H9 (cell line): Measurements from ENCODE around the gene FSIP1. TPM values are rescaled to one million over a fixed set of nuclear protein-coding genes. Genes with fewer than 3 reads are reported as not detected.

Experiments
- DNase-seq: peaks from one replicate; pipeline ENCODE4 v3.0.0-alpha.2; 2017
- H2AFZ ChIP-seq: one replicate; pipeline ENCODE4 v1.6.1; 2013; ENCODE audit warnings: mild to moderate bottlenecking, low read length, control low read depth, moderate library complexity
- H2AK5ac ChIP-seq: 2 replicates; pipeline ENCODE4 v1.6.1; 2013; ENCODE audit warnings: low read length, control low read depth, mixed read lengths; ENCODE audit not compliant: insufficient read length
- H2BK120ac ChIP-seq: one replicate; pipeline ENCODE4 v1.6.1; 2013; ENCODE audit warnings: low read depth, mild to moderate bottlenecking, low read length, control low read depth, inconsistent platforms; ENCODE audit not compliant: poor library complexity, severe bottlenecking
- H2BK12ac ChIP-seq: 2 replicates; pipeline ENCODE4 v1.6.1; 2013; ENCODE audit warnings: low read length, control low read depth, mixed read lengths, low read depth; ENCODE audit not compliant: insufficient read length
- H2BK15ac ChIP-seq: 2 replicates; pipeline ENCODE4 v1.6.1; 2013; ENCODE audit warnings: low read depth, low read length, control low read depth
- H2BK20ac ChIP-seq: one replicate; pipeline ENCODE4 v1.6.1; 2013; ENCODE audit warnings: low read depth, mild to moderate bottlenecking, low read length, control low read depth, inconsistent platforms; ENCODE audit not compliant: poor library complexity, severe bottlenecking
- H2BK5ac ChIP-seq: 2 replicates; pipeline ENCODE4 v1.6.1; 2013; ENCODE audit warnings: low read length, control low read depth, mixed read lengths; ENCODE audit not compliant: insufficient read length
- H3K14ac ChIP-seq: 2 replicates; pipeline ENCODE4 v1.6.1; 2013; ENCODE audit warnings: low read length, control low read depth; ENCODE audit not compliant: insufficient read depth
- H3K18ac ChIP-seq: 2 replicates; pipeline ENCODE4 v1.6.1; 2013; ENCODE audit warnings: low read depth, mild to moderate bottlenecking, mixed read lengths, low read length, control low read depth; ENCODE audit not compliant: insufficient read length
- H3K23ac ChIP-seq: 2 replicates; pipeline ENCODE4 v1.6.1; 2013; ENCODE audit warnings: low read length, control low read depth, mixed read lengths, low read depth; ENCODE audit not compliant: insufficient read length
- H3K23me2 ChIP-seq: 2 replicates; pipeline ENCODE4 v1.6.1; 2013; ENCODE audit warnings: low read depth, mild to moderate bottlenecking, mixed read lengths, low read length, control low read depth; ENCODE audit not compliant: insufficient read length, poor library complexity, severe bottlenecking
- H3K27ac ChIP-seq: 2 replicates; pipeline ENCODE4 v1.5.1; 2013; ENCODE audit warnings: low read length, control low read depth, mixed read lengths, low read depth; ENCODE audit not compliant: insufficient read length
- H3K27me3 ChIP-seq: 2 replicates; pipeline ENCODE4 v1.6.1; 2013; ENCODE audit warnings: low read length, control low read depth, inconsistent platforms; ENCODE audit not compliant: insufficient read depth
- H3K4ac ChIP-seq: 2 replicates; pipeline ENCODE4 v1.6.1; 2013; ENCODE audit warnings: low read depth, mild to moderate bottlenecking, control low read depth, inconsistent platforms, low read length, moderate library complexity
- H3K4me1 ChIP-seq: 2 replicates; pipeline ENCODE4 v1.6.1; 2013; ENCODE audit warnings: low read length, control low read depth, inconsistent platforms; ENCODE audit not compliant: insufficient read depth
- H3K4me2 ChIP-seq: 2 replicates; pipeline ENCODE4 v1.6.1; 2013; ENCODE audit warnings: low read length, control low read depth, mixed read lengths; ENCODE audit not compliant: insufficient read length, insufficient read depth
- H3K56ac ChIP-seq: 2 replicates; pipeline ENCODE4 v1.6.1; 2013; ENCODE audit warnings: low read depth, mild to moderate bottlenecking, mixed read lengths, low read length, control low read depth; ENCODE audit not compliant: insufficient read length
- H3K79me1 ChIP-seq: 2 replicates; pipeline ENCODE4 v1.6.1; 2013; ENCODE audit warnings: low read depth, mild to moderate bottlenecking, moderate library complexity, low read length, control low read depth, inconsistent platforms; ENCODE audit not compliant: insufficient read depth, poor library complexity, severe bottlenecking
- H3K79me2 ChIP-seq: 2 replicates; pipeline ENCODE4 v1.6.1; 2013; ENCODE audit warnings: low read length, control low read depth, inconsistent platforms; ENCODE audit not compliant: insufficient read depth
- H3K9ac ChIP-seq: 2 replicates; pipeline ENCODE4 v1.6.1; 2013; ENCODE audit warnings: low read length, control low read depth, mixed read lengths; ENCODE audit not compliant: insufficient read length; ENCODE audit errors: extremely low read depth
- H3K9me3 ChIP-seq: one replicate; pipeline ENCODE4 v1.6.1; 2013; ENCODE audit warnings: low read depth, low read length, inconsistent platforms; ENCODE audit not compliant: control insufficient read depth
- H3T11ph ChIP-seq: one replicate; pipeline ENCODE4 v1.6.1; 2013; ENCODE audit warnings: mild to moderate bottlenecking, low read length, control low read depth, inconsistent platforms
- H4K20me1 ChIP-seq: one replicate; pipeline ENCODE4 v1.6.1; 2013; ENCODE audit not compliant: control insufficient read depth, insufficient read length, insufficient read depth
- H4K5ac ChIP-seq: 2 replicates; pipeline ENCODE4 v1.6.1; 2013; ENCODE audit warnings: low read depth, mild to moderate bottlenecking, mixed read lengths, low read length, control low read depth; ENCODE audit not compliant: insufficient read length
- H4K8ac ChIP-seq: replicated peaks from 2 replicates; pipeline ENCODE4 v1.6.1; 2013; ENCODE audit warnings: low read length, control low read depth, mixed read lengths, low read depth; ENCODE audit not compliant: insufficient read length
- H4K91ac ChIP-seq: 2 replicates; pipeline ENCODE4 v1.6.1; 2013; ENCODE audit warnings: low read depth, mild to moderate bottlenecking, moderate library complexity, mixed read lengths, low read length, control low read depth; ENCODE audit not compliant: insufficient read length
- H3K27ac Mint-ChIP-seq, 3 experiments: 2 replicates in 2 of 3; 3 replicates in 1 of 3; pipeline ENCODE4 v1.8.0; 2020 to 2021; ENCODE audit warnings: mixed read lengths in 3 of 3, mild to moderate bottlenecking in 1 of 3, moderate library complexity in 1 of 3
- H3K27me3 Mint-ChIP-seq: 2 replicates; pipeline ENCODE4 v1.8.0; 2021; ENCODE audit warnings: low read depth, mild to moderate bottlenecking, moderate library complexity, mixed read lengths
- H3K36me3 Mint-ChIP-seq, 3 experiments: 2 replicates in 2 of 3; 3 replicates in 1 of 3; pipeline ENCODE4 v1.8.0; 2020 to 2021; ENCODE audit warnings: low read depth in 3 of 3, mixed read lengths in 3 of 3; ENCODE audit not compliant: insufficient read depth in 1 of 3
- H3K4me1 Mint-ChIP-seq, 2 experiments: 2 replicates each; pipeline ENCODE4 v1.8.0; 2020; ENCODE audit warnings: mixed read lengths in 2 of 2
- H3K4me3 Mint-ChIP-seq, 2 experiments: 2 replicates in 1 of 2; 3 replicates in 1 of 2; pipeline ENCODE4 v1.8.0; 2020 to 2021; ENCODE audit warnings: mild to moderate bottlenecking in 2 of 2, mixed read lengths in 2 of 2, moderate library complexity in 1 of 2
- H3K9me3 Mint-ChIP-seq, 2 experiments: 2 replicates in 1 of 2; 3 replicates in 1 of 2; pipeline ENCODE4 v1.8.0; 2020; ENCODE audit warnings: mild to moderate bottlenecking in 2 of 2, mixed read lengths in 2 of 2, moderate library complexity in 1 of 2
- WGBS: extraction: QIAGEN DNeasy Blood & Tissue Kit; methylation state at CpG from one replicate; pipeline ENCODE4 v1.1.7; 2013; ENCODE audit warnings: missing lambda C conversion rate, low lambda C conversion rate, mixed read lengths; ENCODE audit not compliant: insufficient read length; ENCODE audit errors: extremely low coverage; 5-methylcytosine and 5-hydroxymethylcytosine counted together
- total RNA-seq: library from RNA; stranded (reverse); gene quantifications from 2 replicates; pipeline ENCODE4 v1.2.1, GENCODE V29; 2021
- TF ChIP-seq, protein P1 (sequence below): fragments of 200-600 bp; sonication (generic); conservative IDR thresholded peaks from 3 replicates; pipeline ENCODE4 v1.8.0; 2021; ENCODE audit warnings: antibody characterized with exemption, mild to moderate bottlenecking

The FSIP1 gene
- total RNA-seq, 1 experiment from 2014 or later: 0.96 TPM

DNA sequence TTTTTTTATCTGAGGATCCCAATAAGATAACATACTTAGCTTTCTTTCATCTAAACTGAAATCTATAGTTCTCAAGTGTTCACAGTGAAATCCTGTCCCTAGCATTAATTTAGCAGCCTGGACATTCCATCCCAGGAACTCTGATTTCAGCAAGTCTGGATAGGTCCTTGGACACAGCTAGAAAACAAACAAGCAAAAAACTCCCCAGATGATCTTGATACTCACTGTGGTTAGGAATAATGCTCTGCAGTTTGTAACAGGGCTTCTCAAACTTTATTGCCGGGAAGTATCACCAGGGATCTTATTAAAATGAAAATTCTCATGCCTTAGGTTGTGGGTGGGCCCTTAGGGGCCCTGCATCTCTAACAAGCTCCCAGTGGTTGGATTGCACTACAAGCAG lies 177.5 kb downstream of the FSIP1 start:
- no peak overlapping the region for H4K5ac ChIP-seq
- no peaks in the 10 kb centered on the region for H3K9me3 ChIP-seq
- H3K79me2 ChIP-seq: no peaks in the 10 kb centered on the region
- DNase-seq: no peak
- no peak overlapping the region for H3K18ac ChIP-seq
- Mint-ChIP-seq H3K36me3 (0 out of 7 replicates have a peak, but pooled peaks cover 0 to 1% (median 0%) of the 10 kb centered on the region in 3 experiments), H3K27ac (no peak overlapping the region), H3K4me1 (no peaks in the 10 kb centered on the region), H3K9me3 (peaks cover 1 to 2% of the 10 kb centered on the region in 2 experiments; a peak in 4 of 5 replicates), H3K27me3 (no peaks in the 10 kb centered on the region), H3K4me3 (no peak overlapping the region)
- H3K4ac ChIP-seq: no peak overlapping the region
- H2BK5ac ChIP-seq: no peak overlapping the region
- H3K23me2 ChIP-seq: no peaks in the 10 kb centered on the region
- no peak overlapping the region for H2BK12ac ChIP-seq
- no peak overlapping the region for H3K23ac ChIP-seq
- no peaks in the 10 kb centered on the region for H4K20me1 ChIP-seq
- H2BK15ac ChIP-seq: no peak overlapping the region
- H4K8ac ChIP-seq: no peak overlapping the region
- H4K91ac ChIP-seq: no peak overlapping the region
- no peak overlapping the region for H2BK120ac ChIP-seq
- no peak overlapping the region for H3K4me2 ChIP-seq
- no peak overlapping the region for H2BK20ac ChIP-seq
- no peak overlapping the region for H3K9ac ChIP-seq
- H2AFZ ChIP-seq: no peak overlapping the region
- no peak overlapping the region for H3K27ac ChIP-seq
- no peaks in the 10 kb centered on the region; the same call in 1 of the 2 replicates for H3K27me3 ChIP-seq
- H3K79me1 ChIP-seq: no peaks in the 10 kb centered on the region
- WGBS: no CpG with 5 or more reads among the region's 1 CpG
- no peak overlapping the region for H2AK5ac ChIP-seq
- TF ChIP-seq, protein P1, sequence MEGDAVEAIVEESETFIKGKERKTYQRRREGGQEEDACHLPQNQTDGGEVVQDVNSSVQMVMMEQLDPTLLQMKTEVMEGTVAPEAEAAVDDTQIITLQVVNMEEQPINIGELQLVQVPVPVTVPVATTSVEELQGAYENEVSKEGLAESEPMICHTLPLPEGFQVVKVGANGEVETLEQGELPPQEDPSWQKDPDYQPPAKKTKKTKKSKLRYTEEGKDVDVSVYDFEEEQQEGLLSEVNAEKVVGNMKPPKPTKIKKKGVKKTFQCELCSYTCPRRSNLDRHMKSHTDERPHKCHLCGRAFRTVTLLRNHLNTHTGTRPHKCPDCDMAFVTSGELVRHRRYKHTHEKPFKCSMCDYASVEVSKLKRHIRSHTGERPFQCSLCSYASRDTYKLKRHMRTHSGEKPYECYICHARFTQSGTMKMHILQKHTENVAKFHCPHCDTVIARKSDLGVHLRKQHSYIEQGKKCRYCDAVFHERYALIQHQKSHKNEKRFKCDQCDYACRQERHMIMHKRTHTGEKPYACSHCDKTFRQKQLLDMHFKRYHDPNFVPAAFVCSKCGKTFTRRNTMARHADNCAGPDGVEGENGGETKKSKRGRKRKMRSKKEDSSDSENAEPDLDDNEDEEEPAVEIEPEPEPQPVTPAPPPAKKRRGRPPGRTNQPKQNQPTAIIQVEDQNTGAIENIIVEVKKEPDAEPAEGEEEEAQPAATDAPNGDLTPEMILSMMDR: no peak
- no peak overlapping the region for H3K14ac ChIP-seq
- no peak overlapping the region for H3K56ac ChIP-seq
- H3T11ph ChIP-seq: no peak overlapping the region
- no peaks in the 10 kb centered on the region for H3K4me1 ChIP-seq
